Smooth muscle cell (in vitro differentiated cells): ENCODE data around the gene CKAP2L. TPM values are rescaled to one million over a fixed set of nuclear protein-coding genes. Genes with fewer than 3 reads are reported as not detected.

ENCODE experiments used
- DNase-seq: peaks from one replicate; lab custom pipeline; 2025; ENCODE audit not compliant: unreplicated experiment; lab: John Stamatoyannopoulos, UW
- H2AFZ ChIP-seq: fragments of 200-600 bp; sonication (generic); 2 replicates; pipeline ENCODE4 v1.6.0; 2016; ENCODE audit warnings: antibody characterized with exemption, low read depth, mild to moderate bottlenecking
- H3F3A ChIP-seq: fragments of 200-600 bp; sonication (generic); 2 replicates; pipeline ENCODE4 v1.6.0; 2017; ENCODE audit warnings: antibody characterized with exemption, low read depth
- H3K27ac ChIP-seq: fragments of 200-600 bp; sonication (generic); 2 replicates; pipeline ENCODE4 v1.5.1; 2016; ENCODE audit warnings: low read depth, mild to moderate bottlenecking
- H3K27me3 ChIP-seq: fragments of 200-600 bp; sonication (generic); 2 replicates; pipeline ENCODE4 v1.6.1; 2016; ENCODE audit warnings: low read depth, mild to moderate bottlenecking
- H3K36me3 ChIP-seq: fragments of 200-600 bp; sonication (generic); 2 replicates; pipeline ENCODE4 v1.5.1; 2016; ENCODE audit warnings: low read depth
- H3K4me1 ChIP-seq: fragments of 200-600 bp; sonication (generic); 2 replicates; pipeline ENCODE4 v1.5.1; 2016; ENCODE audit warnings: low read depth
- H3K4me2 ChIP-seq: fragments of 200-600 bp; sonication (generic); 2 replicates; pipeline ENCODE4 v1.6.0; 2016; ENCODE audit warnings: mild to moderate bottlenecking
- H3K4me3 ChIP-seq: fragments of 200-600 bp; sonication (generic); 2 replicates; pipeline ENCODE4 v1.5.1; 2016; ENCODE audit warnings: mild to moderate bottlenecking
- H3K79me2 ChIP-seq: fragments of 200-600 bp; sonication (generic); 2 replicates; pipeline ENCODE4 v1.6.0; 2016; ENCODE audit warnings: low read depth, mild to moderate bottlenecking
- H3K9ac ChIP-seq: fragments of 200-600 bp; sonication (generic); 2 replicates; pipeline ENCODE4 v1.6.0; 2016; ENCODE audit warnings: low read depth
- H3K9me3 ChIP-seq: fragments of 200-600 bp; sonication (generic); replicated peaks from 2 replicates; pipeline ENCODE4 v1.5.1; 2016; ENCODE audit warnings: low read depth
- H4K20me1 ChIP-seq: fragments of 200-600 bp; sonication (generic); 2 replicates; pipeline ENCODE4 v1.6.0; 2016; ENCODE audit warnings: low read depth
- WGBS: methylation state at CpG from one replicate; pipeline ENCODE4 v1.1.7; 2016; ENCODE audit warnings: low lambda C conversion rate; 5-methylcytosine and 5-hydroxymethylcytosine counted together
- polyA plus RNA-seq: library from polyadenylated mRNA; unstranded; fragments of >200 nt; fragmentation: Nextera tagmentation; extraction: Ambion mirVana; gene quantifications from 2 replicates; pipeline ENCODE4 v1.2.1, GENCODE V29; 2016
- total RNA-seq: library from RNA; depleted of rRNA; stranded (reverse); fragments of >200 nt; gene quantifications from 2 replicates; pipeline ENCODE4 v1.2.3, GENCODE V29; 2014
- TF ChIP-seq, protein P1 (sequence below): fragments of 200-600 bp; sonication (generic); IDR thresholded peaks from 2 replicates; pipeline ENCODE4 v1.5.1; 2017; ENCODE audit warnings: borderline replicate concordance, mild to moderate bottlenecking, antibody characterized with exemption; ENCODE audit not compliant: insufficient read depth, poor library complexity, severe bottlenecking

CKAP2L gene
- total and polyA plus RNA-seq, 2 experiments from 2014 or later: 6.6 to 16.7 TPM

DNA sequence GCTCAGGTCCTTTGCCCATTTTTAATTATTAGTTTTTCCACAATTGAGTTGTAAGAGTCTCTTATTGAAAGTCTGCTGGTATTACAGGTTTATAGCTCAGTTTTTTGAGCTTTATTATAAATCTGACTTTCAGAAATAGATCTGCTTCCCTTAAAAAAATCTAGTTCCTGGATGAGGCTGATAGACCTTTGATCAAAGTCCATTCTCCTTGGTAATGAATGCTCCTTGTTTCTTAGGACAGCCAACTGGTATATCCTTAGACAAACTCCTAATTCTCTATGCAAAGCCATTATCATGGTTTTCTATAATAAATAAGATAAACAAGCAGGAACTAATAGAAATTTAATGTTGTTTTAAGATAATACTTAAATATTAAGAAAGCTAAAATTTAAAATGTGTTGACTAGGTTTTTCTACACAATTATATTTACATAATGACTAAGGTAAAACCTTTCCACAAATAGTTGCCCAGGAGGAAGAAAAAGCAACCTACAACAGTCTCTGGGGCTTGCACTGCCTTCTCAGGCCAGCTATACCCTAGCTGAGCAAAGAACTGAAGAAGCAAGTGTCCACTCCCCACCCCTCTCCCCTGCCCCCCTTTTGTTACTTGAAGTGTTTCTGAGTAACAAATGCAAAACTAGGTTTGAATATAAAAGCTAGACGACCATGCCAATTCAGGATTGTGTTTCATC is 26.7 kb downstream of the CKAP2L start:
- Histone ChIP-seq H3K4me2 (no peak overlapping the region), H2AFZ (no peak overlapping the region), H3F3A (no peaks in the 10 kb centered on the region), H3K27ac (no peak overlapping the region), H4K20me1 (no peaks in the 10 kb centered on the region), H3K4me3 (no peak overlapping the region), H3K27me3 (no peaks in the 10 kb centered on the region), H3K9ac (no peak overlapping the region), H3K36me3 (no peaks in the 10 kb centered on the region), H3K79me2 (no peaks in the 10 kb centered on the region), H3K9me3 (no peaks in the 10 kb centered on the region), H3K4me1 (no peaks in the 10 kb centered on the region)
- WGBS: 100% methylated on average over 1 of the region's 1 CpG
- TF ChIP-seq, protein P1, sequence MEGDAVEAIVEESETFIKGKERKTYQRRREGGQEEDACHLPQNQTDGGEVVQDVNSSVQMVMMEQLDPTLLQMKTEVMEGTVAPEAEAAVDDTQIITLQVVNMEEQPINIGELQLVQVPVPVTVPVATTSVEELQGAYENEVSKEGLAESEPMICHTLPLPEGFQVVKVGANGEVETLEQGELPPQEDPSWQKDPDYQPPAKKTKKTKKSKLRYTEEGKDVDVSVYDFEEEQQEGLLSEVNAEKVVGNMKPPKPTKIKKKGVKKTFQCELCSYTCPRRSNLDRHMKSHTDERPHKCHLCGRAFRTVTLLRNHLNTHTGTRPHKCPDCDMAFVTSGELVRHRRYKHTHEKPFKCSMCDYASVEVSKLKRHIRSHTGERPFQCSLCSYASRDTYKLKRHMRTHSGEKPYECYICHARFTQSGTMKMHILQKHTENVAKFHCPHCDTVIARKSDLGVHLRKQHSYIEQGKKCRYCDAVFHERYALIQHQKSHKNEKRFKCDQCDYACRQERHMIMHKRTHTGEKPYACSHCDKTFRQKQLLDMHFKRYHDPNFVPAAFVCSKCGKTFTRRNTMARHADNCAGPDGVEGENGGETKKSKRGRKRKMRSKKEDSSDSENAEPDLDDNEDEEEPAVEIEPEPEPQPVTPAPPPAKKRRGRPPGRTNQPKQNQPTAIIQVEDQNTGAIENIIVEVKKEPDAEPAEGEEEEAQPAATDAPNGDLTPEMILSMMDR: no peak
- DNase-seq: no peak

GRCh38 chr2:112733871-112734270 is 30.5 kb downstream of the CKAP2L start:
- WGBS: 90% methylated on average over 1 of the region's 1 CpG

DNA sequence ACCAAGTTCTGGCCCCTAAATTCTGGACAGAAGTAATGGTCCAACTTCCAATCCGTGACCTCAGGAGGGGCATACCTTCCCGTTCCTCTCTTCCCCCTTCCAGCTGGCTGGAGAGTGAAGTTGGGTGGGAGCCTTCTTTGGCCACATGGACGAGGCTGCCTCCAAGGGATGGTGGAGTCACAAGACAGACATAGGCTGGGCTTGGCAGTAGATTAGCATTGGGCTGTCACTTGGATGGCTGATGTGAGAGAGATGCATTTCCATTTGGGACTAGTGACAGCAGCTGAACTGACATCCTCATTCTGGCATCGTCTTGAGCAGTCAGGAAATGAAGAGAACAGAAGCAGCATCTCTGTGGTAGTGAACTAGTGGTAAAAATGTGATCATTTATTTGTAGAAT is 31.0 kb downstream of the CKAP2L start:
- H3K79me2 ChIP-seq: no peaks in the 10 kb centered on the region
- H3K27ac ChIP-seq: no peak overlapping the region
- WGBS: 82% methylated on average over 4 of the region's 4 CpGs
- no peak overlapping the region for H2AFZ ChIP-seq
- H3K4me3 ChIP-seq: no peak overlapping the region
- TF ChIP-seq, protein P1: no peak
- H3K4me2 ChIP-seq: no peak overlapping the region
- no peaks in the 10 kb centered on the region for H4K20me1 ChIP-seq
- no peak overlapping the region for H3K9ac ChIP-seq
- no peak for DNase-seq
- H3K36me3 ChIP-seq: no peaks in the 10 kb centered on the region
- H3K4me1 ChIP-seq: no peaks in the 10 kb centered on the region
- H3K27me3 ChIP-seq: no peaks in the 10 kb centered on the region
- H3F3A ChIP-seq: no peaks in the 10 kb centered on the region
- no peaks in the 10 kb centered on the region for H3K9me3 ChIP-seq

More at GRCh38 chr2:112733871-112734270, 30.5 kb downstream of the CKAP2L start:
- H3K9me3 ChIP-seq: no peaks in the 10 kb centered on the region
- H3K27me3 ChIP-seq: no peaks in the 10 kb centered on the region
- H4K20me1 ChIP-seq: no peaks in the 10 kb centered on the region
- no peaks in the 10 kb centered on the region for H3K36me3 ChIP-seq
- no peak for DNase-seq
- no peak overlapping the region for H3K9ac ChIP-seq
- no peaks in the 10 kb centered on the region for H3K79me2 ChIP-seq
- TF ChIP-seq, protein P1: no peak
- H3K27ac ChIP-seq: no peak overlapping the region
- H3K4me3 ChIP-seq: no peak overlapping the region
- H3K4me2 ChIP-seq: no peak overlapping the region
- H3K4me1 ChIP-seq: no peaks in the 10 kb centered on the region
- H3F3A ChIP-seq: no peaks in the 10 kb centered on the region
- no peak overlapping the region for H2AFZ ChIP-seq

- H3K9me3 ChIP-seq: no peaks in the 10 kb centered on the region
- H3K9ac ChIP-seq: no peak overlapping the region
- no peak for DNase-seq
- H3K4me2 ChIP-seq: no peak overlapping the region
- H3K4me1 ChIP-seq: no peaks in the 10 kb centered on the region
- TF ChIP-seq, protein P1: no peak
- H3F3A ChIP-seq: no peaks in the 10 kb centered on the region
- no peaks in the 10 kb centered on the region for H3K27me3 ChIP-seq
- WGBS: 81% methylated on average over 2 of the region's 2 CpGs
- no peak overlapping the region for H3K4me3 ChIP-seq
- no peaks in the 10 kb centered on the region for H3K36me3 ChIP-seq
- no peaks in the 10 kb centered on the region for H3K79me2 ChIP-seq
- no peak overlapping the region for H3K27ac ChIP-seq
- no peaks in the 10 kb centered on the region for H4K20me1 ChIP-seq
- no peak overlapping the region for H2AFZ ChIP-seq
These were observed 32.9 kb downstream of the CKAP2L start for GRCh38 chr2:112731479-112731878.
